Muscle of leg (tissue), 11 donors: ENCODE results near the gene UBTD1. TPM values are rescaled to one million over a fixed set of nuclear protein-coding genes. Genes with fewer than 3 reads are reported as not detected.

Experiments used
- DNase-seq: peaks from one replicate; pipeline ENCODE4 v3.0.0; 2013
- H3K27ac ChIP-seq: one replicate; pipeline ENCODE4 v1.5.1; 2013; ENCODE audit warnings: mild to moderate bottlenecking, low read length, control low read depth
- H3K27me3 ChIP-seq: one replicate; pipeline ENCODE4 v1.6.1; 2013; ENCODE audit warnings: low read length; ENCODE audit not compliant: control insufficient read depth, insufficient read depth
- H3K36me3 ChIP-seq: one replicate; pipeline ENCODE4 v1.6.1; 2013; ENCODE audit warnings: low read length; ENCODE audit not compliant: control insufficient read depth, insufficient read depth
- H3K4me1 ChIP-seq: one replicate; pipeline ENCODE4 v1.6.1; 2013; ENCODE audit warnings: low read length; ENCODE audit not compliant: control insufficient read depth, insufficient read depth
- H3K4me3 ChIP-seq: one replicate; pipeline ENCODE4 v1.5.1; 2013; ENCODE audit warnings: low read length, control low read depth
- H3K9me3 ChIP-seq: replicated peaks from 2 replicates; pipeline ENCODE4 v1.6.1; 2013; ENCODE audit warnings: low read depth, low read length; ENCODE audit not compliant: control insufficient read depth
- WGBS: methylation state at CpG from one replicate; pipeline ENCODE4 v1.1.5; 2013; ENCODE audit warnings: missing lambda C conversion rate; ENCODE audit not compliant: insufficient coverage; 5-methylcytosine and 5-hydroxymethylcytosine counted together
- polyA plus RNA-seq, 8 donors: library from polyadenylated mRNA; unstranded; fragments of 120-200 nt; gene quantifications; one replicate each; pipeline versions ENCODE4 v1.2.1 to v1.2.3, GENCODE V29; 2013; ENCODE audit warnings: inconsistent platforms in 1 of 8, low replicate concordance in 1 of 8; ENCODE audit not compliant: insufficient read length in 8 of 8, insufficient read depth in 1 of 8
- total RNA-seq: library from RNA; stranded (reverse); fragments of 120-200 nt; gene quantifications from one replicate; pipeline ENCODE4 v1.2.4, GENCODE V29; 2013

Gene UBTD1
- total and polyA plus RNA-seq, 9 donors, result 10.6 to 18.9 (median 14.1) TPM

DNA sequence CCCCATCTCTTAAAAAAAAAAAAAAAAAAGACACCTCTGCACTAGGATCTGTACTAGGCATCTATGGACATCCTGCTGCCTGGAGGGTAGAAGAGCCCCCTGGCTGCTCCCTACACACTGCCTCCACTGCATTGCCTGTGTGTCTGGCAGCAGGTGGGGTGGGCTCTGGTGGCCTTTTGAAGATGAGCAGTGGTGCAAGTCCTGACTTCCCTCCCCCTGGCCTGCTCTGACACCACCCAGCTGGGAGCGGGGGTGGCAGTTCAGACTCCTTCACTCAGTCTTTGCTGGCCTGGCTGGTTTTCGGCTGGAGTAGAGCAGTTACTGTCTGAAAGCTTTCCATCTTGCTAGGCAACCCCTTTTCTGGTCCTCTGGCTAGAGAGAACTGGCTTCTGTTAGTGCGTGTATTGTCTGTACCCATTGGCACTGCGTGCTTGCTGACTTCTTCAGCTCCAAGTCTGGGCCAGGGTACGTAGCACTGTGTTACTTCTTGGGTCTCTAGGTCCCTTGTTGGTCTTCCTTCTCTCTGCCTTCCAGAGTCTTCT, 108.4 kb downstream of the UBTD1 start:
- Histone ChIP-seq H3K4me3 (no peak overlapping the region), H3K27ac (no peak overlapping the region), H3K9me3 (no peaks in the 10 kb centered on the region), H3K27me3 (no peaks in the 10 kb centered on the region), H3K36me3 (no peaks in the 10 kb centered on the region), H3K4me1 (peaks cover 10% of the 10 kb centered on the region)
- DNase-seq, result no peak
- 90% methylated on average over 4 of the region's 5 CpGs for WGBS

DNA sequence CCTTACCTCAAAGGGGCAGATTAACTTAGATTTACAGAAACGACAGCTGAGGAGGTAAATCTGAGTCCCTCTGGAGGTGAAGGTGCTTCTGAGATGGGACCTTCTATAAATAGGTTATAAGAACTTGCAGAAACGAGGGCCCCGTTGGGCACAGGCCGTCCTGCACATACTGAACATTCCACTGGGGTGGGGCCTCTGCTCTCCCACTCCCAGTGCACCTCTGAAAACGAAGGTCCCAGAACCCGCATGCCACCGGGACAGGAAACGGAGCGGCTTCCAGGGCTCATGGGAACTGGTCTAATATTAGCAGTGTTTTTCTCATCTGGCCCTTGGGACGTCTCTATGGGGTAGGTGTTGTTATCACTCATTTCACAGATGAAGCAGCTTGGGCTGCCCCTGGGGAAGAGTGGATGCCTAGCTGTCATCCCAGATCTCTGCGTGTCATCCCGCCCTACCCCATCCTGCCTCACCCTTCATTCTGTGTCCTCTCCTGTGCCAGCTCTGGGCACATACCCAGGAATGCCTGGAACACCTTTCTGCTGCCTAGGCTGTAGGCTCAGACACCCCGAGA, 110.4 kb downstream of the UBTD1 start:
- Histone ChIP-seq H3K27ac (no peak overlapping the region), H3K27me3 (no peaks in the 10 kb centered on the region), H3K4me1 (peaks cover 12% of the 10 kb centered on the region), H3K36me3 (no peaks in the 10 kb centered on the region), H3K4me3 (no peak overlapping the region), H3K9me3 (no peaks in the 10 kb centered on the region)
- peak; percentile 46 for DNase-seq
- 81% methylated on average over 3 of the region's 13 CpGs for WGBS

DNA sequence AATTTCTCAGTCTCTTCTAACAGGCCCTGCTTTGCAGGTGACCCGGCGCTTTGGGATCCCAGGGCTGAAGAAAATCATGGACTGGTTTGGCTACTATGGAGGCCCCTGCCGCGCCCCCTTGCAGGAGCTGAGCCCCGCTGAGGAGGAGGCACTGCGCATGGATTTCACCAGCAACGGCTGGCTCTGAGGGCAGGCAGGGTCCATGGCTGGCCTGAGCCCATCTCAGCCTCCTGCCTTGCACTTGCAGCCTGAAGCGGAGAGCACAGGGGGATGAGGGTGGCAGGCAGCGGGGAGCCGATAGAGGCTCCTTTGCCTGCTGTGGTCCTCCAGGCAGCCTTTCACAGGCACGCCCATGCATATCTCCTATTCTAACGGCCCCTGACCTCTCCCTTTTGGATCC, 112.7 kb downstream of the UBTD1 start:
- DNase-seq, result no peak
- peaks cover 12% of the 10 kb centered on the region for H3K4me1 ChIP-seq
- H3K27ac ChIP-seq, result no peak overlapping the region
- no peak overlapping the region for H3K4me3 ChIP-seq
- H3K9me3 ChIP-seq, result no peaks in the 10 kb centered on the region
- no peaks in the 10 kb centered on the region for H3K27me3 ChIP-seq
- H3K36me3 ChIP-seq, result no peaks in the 10 kb centered on the region
- 85% methylated on average over 7 of the region's 12 CpGs for WGBS

DNA sequence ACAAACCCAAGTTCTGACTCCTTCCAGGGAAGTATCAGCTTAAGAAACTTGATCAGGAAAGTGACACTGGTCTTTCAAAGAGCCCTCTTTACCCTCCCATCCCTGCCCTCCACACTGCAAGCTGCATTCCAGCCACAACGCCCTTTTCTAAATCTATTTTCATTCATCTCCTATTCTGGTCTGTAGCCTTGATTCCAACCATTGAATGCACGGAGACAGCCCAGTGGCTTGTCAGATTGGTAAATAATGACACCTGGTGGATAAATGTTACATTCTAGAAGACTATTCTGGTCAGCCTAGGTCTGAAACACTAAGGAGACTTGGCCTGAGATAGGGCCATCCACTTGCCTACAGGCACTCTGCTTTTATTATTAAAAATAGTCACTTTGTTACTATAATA, 113.7 kb downstream of the UBTD1 start:
- WGBS, result no CpG with 5 or more reads among the region's 2 CpGs
- no peak overlapping the region for H3K4me3 ChIP-seq
- H3K36me3 ChIP-seq, result no peaks in the 10 kb centered on the region
- H3K9me3 ChIP-seq, result no peaks in the 10 kb centered on the region
- no peak overlapping the region for H3K27ac ChIP-seq
- peak; percentile 81 for DNase-seq
- H3K27me3 ChIP-seq, result no peaks in the 10 kb centered on the region
- H3K4me1 ChIP-seq, result peaks cover 12% of the 10 kb centered on the region

DNA sequence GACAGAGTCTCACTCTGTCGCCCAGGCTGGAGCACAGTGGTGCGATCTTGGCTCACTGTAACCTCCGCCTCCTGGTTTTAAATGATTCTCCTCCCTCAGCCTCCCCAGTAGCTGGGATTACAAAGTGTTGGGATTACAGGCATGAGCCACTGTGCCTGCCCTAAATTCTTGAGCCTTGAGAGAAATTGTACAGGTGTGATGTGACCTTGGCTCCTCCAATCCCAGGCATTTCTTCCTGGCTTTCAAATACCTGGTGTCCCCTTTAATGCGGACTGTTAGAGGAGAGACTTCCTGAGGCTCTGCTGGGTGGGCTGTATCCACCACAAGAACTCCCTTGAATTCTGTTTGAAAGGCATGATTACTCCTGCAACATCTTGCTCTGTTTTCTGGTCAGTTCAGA, 119.6 kb downstream of the UBTD1 start:
- DNase-seq, result no peak
- H3K9me3 ChIP-seq, result no peaks in the 10 kb centered on the region
- H3K36me3 ChIP-seq, result no peaks in the 10 kb centered on the region
- no CpG with 5 or more reads among the region's 4 CpGs for WGBS
- no peak overlapping the region for H3K4me3 ChIP-seq
- no peak overlapping the region for H3K27ac ChIP-seq
- no peaks in the 10 kb centered on the region for H3K27me3 ChIP-seq
- no peaks in the 10 kb centered on the region for H3K4me1 ChIP-seq

DNA sequence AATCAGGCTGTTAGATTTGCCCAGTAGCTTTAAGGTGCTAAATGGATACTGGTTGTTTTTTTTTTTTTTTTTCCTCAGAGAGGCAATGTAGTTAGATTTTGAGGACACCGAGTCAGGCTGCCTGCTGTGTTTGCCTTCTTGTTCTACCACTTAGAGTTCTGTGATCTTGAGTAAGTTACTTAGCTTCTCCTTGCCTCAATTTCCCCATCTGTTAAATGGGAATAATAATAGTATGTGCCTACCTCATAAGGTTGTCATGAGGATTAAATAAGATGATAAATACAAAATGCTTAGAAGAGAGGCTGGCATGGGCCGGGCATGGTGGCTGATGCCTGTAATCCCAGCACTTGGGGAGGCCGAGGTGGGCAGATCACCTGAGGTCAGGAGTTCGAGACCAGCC, 120.0 kb downstream of the UBTD1 start:
- Histone ChIP-seq H3K27ac (no peak overlapping the region), H3K4me1 (no peaks in the 10 kb centered on the region), H3K9me3 (no peaks in the 10 kb centered on the region), H3K27me3 (no peaks in the 10 kb centered on the region), H3K36me3 (no peaks in the 10 kb centered on the region), H3K4me3 (no peak overlapping the region)
- no peak for DNase-seq
- no CpG with 5 or more reads among the region's 4 CpGs for WGBS

Other genes starting within 250 kb of the UBTD1 start
- gene ARHGAP19, start 206.3 kb upstream of the UBTD1 start, total RNA-seq, result 8.5 TPM
- 10 to 100 TPM in 6 of 8 donors, 1 to 10 TPM in 2; 9.0 to 19.9 (median 11.0) TPM for gene ARHGAP19, start 206.3 kb upstream of the UBTD1 start, polyA plus RNA-seq
- gene FRAT1, start 179.7 kb upstream of the UBTD1 start, total RNA-seq, result 1.2 TPM
- gene FRAT1, start 179.7 kb upstream of the UBTD1 start, polyA plus RNA-seq, result 1 to 10 TPM; 1.4 to 2.6 (median 1.6) TPM
- 5.3 TPM for gene FRAT2, start 164.2 kb upstream of the UBTD1 start, total RNA-seq
- gene FRAT2, start 164.2 kb upstream of the UBTD1 start, polyA plus RNA-seq, result 1 to 10 TPM; 3.6 to 5.0 (median 4.3) TPM
- 14.3 TPM for gene RRP12, start 97.6 kb upstream of the UBTD1 start, total RNA-seq
- 10 to 100 TPM; 19.1 to 26.0 (median 21.6) TPM for gene RRP12, start 97.6 kb upstream of the UBTD1 start, polyA plus RNA-seq
- 102 TPM for gene PGAM1, start 72.7 kb upstream of the UBTD1 start, total RNA-seq
- 100 to 1,000 TPM; 103 to 160 (median 113) TPM for gene PGAM1, start 72.7 kb upstream of the UBTD1 start, polyA plus RNA-seq
- gene EXOSC1, start 52.9 kb upstream of the UBTD1 start, total RNA-seq, result 30.2 TPM
- 10 to 100 TPM; 24.1 to 32.2 (median 29.8) TPM for gene EXOSC1, start 52.9 kb upstream of the UBTD1 start, polyA plus RNA-seq
- 27.8 TPM for gene ZDHHC16, start 52.7 kb upstream of the UBTD1 start, total RNA-seq
- gene ZDHHC16, start 52.7 kb upstream of the UBTD1 start, polyA plus RNA-seq, result 10 to 100 TPM; 26.8 to 34.6 (median 31.5) TPM
- gene MMS19, start 502 bp upstream of the UBTD1 start, total RNA-seq, result 51.9 TPM
- 10 to 100 TPM; 57.6 to 70.8 (median 65.1) TPM for gene MMS19, start 502 bp upstream of the UBTD1 start, polyA plus RNA-seq
- 27.6 TPM for gene ANKRD2, start 73.9 kb downstream of the UBTD1 start, total RNA-seq
- gene ANKRD2, start 73.9 kb downstream of the UBTD1 start, polyA plus RNA-seq, result 10 to 100 TPM in 6 of 8 donors, 1 to 10 TPM in 2; 6.4 to 34.6 (median 16.1) TPM
- 0.89 TPM for gene HOGA1, start 85.5 kb downstream of the UBTD1 start, total RNA-seq
- 1 to 10 TPM in 1 of 8 donors, under 1 TPM in 7; 0.41 to 1.0 (median 0.73) TPM for gene HOGA1, start 85.5 kb downstream of the UBTD1 start, polyA plus RNA-seq
- gene C10orf62, start 90.8 kb downstream of the UBTD1 start, total RNA-seq, result not detected
- under 1 TPM in 1 of 8 donors, not detected in 7; 0.14 TPM for gene C10orf62, start 90.8 kb downstream of the UBTD1 start, polyA plus RNA-seq
- gene MORN4, start 134.6 kb downstream of the UBTD1 start, total RNA-seq, result 3.8 TPM
- 1 to 10 TPM; 4.4 to 7.6 (median 5.5) TPM for gene MORN4, start 134.6 kb downstream of the UBTD1 start, polyA plus RNA-seq
- 6.7 TPM for gene PI4K2A, start 141.7 kb downstream of the UBTD1 start, total RNA-seq
- gene PI4K2A, start 141.7 kb downstream of the UBTD1 start, polyA plus RNA-seq, result 10 to 100 TPM in 3 of 8 donors, 1 to 10 TPM in 5; 7.7 to 12.0 (median 9.9) TPM
- 6.0 TPM for gene AVPI1, start 188.3 kb downstream of the UBTD1 start, total RNA-seq
- 10 to 100 TPM in 1 of 8 donors, 1 to 10 TPM in 7; 3.2 to 10.2 (median 6.1) TPM for gene AVPI1, start 188.3 kb downstream of the UBTD1 start, polyA plus RNA-seq
- 27.6 TPM for gene MARVELD1, start 214.8 kb downstream of the UBTD1 start, total RNA-seq
- gene MARVELD1, start 214.8 kb downstream of the UBTD1 start, polyA plus RNA-seq, result 10 to 100 TPM; 39.0 to 86.3 (median 54.1) TPM
- gene ZFYVE27, start 238.2 kb downstream of the UBTD1 start, total RNA-seq, result 10.7 TPM
- gene ZFYVE27, start 238.2 kb downstream of the UBTD1 start, polyA plus RNA-seq, result 10 to 100 TPM in 6 of 8 donors, 1 to 10 TPM in 2; 9.3 to 19.8 (median 12.7) TPM